Fibroblast of the aortic adventitia (primary cell): Measurements from ENCODE around the gene GART. TPM values are rescaled to one million over a fixed set of nuclear protein-coding genes. Genes with fewer than 3 reads are reported as not detected.

Source experiments
- DNase-seq: peaks from one replicate; pipeline ENCODE4 v3.0.0-alpha.2; 2010; ENCODE audit warnings: low read depth
- H3K4me3 ChIP-seq: 2 replicates; pipeline ENCODE4 v1.5.1; 2011; ENCODE audit warnings: low read depth, mild to moderate bottlenecking, control low read depth, low read length, moderate library complexity
- total RNA-seq: library from RNA; depleted of rRNA; stranded (reverse); fragments of >200 nt; gene quantifications from 2 replicates; pipeline ENCODE4 v1.2.3, GENCODE V29; 2012; ENCODE audit warnings: low replicate concordance
- TF ChIP-seq, protein P1 (sequence below): IDR thresholded peaks from 2 replicates; pipeline ENCODE4 v1.5.1; 2011; ENCODE audit warnings: mild to moderate bottlenecking, low read length, control low read depth, inconsistent platforms; ENCODE audit not compliant: insufficient read depth

GART gene
- total RNA-seq, 1 donor = 104 TPM

GRCh38 chr21:33561373-33561772 lies 19.5 kb upstream of the GART start:
- DNase-seq = no peak
- H3K4me3 ChIP-seq = no peak overlapping the region
- TF ChIP-seq, protein P1, sequence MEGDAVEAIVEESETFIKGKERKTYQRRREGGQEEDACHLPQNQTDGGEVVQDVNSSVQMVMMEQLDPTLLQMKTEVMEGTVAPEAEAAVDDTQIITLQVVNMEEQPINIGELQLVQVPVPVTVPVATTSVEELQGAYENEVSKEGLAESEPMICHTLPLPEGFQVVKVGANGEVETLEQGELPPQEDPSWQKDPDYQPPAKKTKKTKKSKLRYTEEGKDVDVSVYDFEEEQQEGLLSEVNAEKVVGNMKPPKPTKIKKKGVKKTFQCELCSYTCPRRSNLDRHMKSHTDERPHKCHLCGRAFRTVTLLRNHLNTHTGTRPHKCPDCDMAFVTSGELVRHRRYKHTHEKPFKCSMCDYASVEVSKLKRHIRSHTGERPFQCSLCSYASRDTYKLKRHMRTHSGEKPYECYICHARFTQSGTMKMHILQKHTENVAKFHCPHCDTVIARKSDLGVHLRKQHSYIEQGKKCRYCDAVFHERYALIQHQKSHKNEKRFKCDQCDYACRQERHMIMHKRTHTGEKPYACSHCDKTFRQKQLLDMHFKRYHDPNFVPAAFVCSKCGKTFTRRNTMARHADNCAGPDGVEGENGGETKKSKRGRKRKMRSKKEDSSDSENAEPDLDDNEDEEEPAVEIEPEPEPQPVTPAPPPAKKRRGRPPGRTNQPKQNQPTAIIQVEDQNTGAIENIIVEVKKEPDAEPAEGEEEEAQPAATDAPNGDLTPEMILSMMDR = no peak

DNA sequence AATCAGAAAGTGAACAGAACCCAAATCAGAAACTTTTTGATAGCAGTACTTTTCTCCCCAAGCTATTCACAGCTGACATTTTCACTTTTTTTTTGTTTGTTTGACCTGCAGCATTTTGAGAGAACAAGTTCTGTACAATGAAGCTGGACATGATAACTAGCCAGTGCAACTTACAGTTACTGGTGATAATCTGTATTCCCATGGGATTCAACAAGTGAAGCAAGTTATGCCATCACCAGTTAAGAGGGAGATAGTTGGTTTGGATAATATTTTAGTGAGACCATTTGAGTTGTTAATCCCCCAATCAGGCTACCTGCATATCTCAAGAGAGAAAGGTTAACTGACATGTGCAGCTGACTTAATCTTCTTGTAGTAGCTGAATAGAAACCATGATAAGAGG lies 19.0 kb upstream of the GART start:
- TF ChIP-seq, protein P1 = no peak

GRCh38 chr21:33559813-33560212 lies 17.9 kb upstream of the GART start:
- DNase-seq = no peak
- H3K4me3 ChIP-seq = no peak overlapping the region

More for the DNA sequence above, 19.0 kb upstream of the GART start:
- no peak for DNase-seq
- no peak overlapping the region for H3K4me3 ChIP-seq

GRCh38 chr21:33558777-33559421 lies 17.0 kb upstream of the GART start:
- H3K4me3 ChIP-seq = no peak overlapping the region
- TF ChIP-seq, protein P1 = no peak
- no peak for DNase-seq

More at GRCh38 chr21:33559813-33560212, 17.9 kb upstream of the GART start:
- TF ChIP-seq, protein P1 = no peak

DNA sequence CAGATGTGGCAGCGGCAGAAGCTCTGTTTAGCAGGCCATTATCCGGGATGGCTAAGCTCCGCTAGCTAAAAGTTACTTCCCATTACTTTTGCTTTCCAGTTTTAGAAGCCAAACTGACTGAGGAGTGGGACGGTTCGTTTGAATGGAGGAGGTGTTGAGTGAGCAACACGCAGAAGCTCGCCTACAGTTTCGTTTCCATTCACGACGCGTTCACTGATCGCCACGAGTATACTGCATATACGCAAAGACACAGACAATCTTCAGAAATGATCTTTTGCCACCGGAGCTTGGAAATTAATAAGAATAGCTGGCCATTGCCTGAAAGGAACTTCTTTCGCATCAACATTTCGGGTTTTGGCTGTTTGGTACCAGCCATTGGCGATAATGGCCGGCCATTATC lies 15.5 kb upstream of the GART start:
- TF ChIP-seq, protein P1 = no peak
- H3K4me3 ChIP-seq = no peak overlapping the region
- DNase-seq = no peak

GRCh38 chr21:33554982-33555344 lies 13.0 kb upstream of the GART start:
- TF ChIP-seq, protein P1 = no peak
- no peak overlapping the region for H3K4me3 ChIP-seq
- DNase-seq = no peak

- no peak for DNase-seq
- TF ChIP-seq, protein P1 = no peak
- H3K4me3 ChIP-seq = no peak overlapping the region
These were observed 12.5 kb upstream of the GART start for GRCh38 chr21:33554236-33554981.
